Stimulated activated CD4-positive, alpha-beta T cell treated with anti-CD3 and anti-CD28 coated beads, Interleukin-12 subunit alpha, Interleukin-12 subunit beta, amount 100 ng/mL, for 4 hours (primary cell): ENCODE measurements around the gene MYBBP1A.

Experiments used
- DNase-seq: peaks from one replicate; pipeline ENCODE4 v3.0.0-alpha.2; 2020

The MYBBP1A gene

DNA sequence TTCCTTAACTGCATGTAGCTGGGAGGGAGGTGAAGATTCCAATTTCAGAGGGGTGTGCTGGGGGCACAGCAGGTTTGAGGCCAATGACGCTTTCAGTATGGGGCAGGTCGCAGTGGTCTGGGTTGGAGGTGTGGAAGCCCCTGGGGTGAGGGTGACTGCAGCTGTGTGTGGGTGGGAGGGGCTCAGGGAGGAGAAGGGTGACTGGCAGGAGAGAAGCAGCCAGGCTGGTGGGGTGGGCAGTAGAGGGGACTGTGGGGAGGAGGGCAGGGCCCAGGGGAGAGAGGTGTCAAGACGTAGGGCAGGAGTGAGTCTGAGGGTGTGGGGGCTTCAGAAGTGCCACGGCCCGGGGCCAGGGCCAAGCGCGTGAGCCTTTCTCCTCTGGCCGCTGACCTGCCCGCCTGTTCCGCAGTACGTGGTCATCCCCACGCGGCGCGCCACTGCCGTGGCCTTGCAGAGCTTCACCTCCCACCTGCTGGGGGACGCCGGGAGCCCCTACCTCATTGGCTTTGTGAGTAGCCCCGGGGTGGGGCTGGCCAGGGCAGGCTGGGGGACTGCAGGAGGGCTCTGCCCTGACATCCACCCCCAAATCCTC is 19.4 kb downstream of the MYBBP1A start:
- no peak for DNase-seq

DNA sequence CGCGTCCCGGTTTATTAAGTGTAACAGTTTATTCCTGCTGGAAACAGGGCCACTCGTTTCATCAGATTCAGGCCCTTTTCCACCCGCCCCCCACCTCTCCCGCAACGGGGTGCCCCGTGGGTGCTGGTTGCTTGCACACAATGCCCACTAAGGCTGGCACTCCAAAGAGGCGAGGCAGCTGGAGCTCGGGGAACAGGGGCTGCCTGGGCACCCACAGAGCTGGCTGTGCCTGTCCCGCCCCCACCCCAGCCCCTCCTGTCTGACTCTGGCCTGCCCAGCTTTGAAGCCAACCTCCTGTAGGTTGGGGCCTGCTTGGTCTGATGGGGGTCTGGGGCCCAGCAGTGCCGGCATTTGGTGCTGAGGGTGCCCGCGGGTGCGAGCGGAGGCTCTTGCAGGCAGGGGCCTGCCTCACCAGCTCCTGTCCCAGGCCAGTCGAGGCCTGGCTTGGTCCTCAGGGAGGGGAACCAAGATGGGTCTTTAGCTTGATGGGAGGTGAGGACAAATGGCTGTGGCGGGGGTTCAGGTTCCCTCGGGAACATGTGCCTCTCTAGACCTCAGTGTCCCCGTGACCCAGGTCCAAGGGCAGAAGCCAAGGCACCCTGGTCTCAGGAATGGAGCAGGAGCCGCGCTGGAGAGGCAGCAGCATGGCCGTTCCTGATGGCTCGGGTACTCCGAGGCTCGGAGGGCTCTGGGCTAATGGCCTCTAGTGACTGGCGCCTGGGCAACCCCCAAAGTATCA is 20.1 kb downstream of the MYBBP1A start:
- no peak for DNase-seq

DNA sequence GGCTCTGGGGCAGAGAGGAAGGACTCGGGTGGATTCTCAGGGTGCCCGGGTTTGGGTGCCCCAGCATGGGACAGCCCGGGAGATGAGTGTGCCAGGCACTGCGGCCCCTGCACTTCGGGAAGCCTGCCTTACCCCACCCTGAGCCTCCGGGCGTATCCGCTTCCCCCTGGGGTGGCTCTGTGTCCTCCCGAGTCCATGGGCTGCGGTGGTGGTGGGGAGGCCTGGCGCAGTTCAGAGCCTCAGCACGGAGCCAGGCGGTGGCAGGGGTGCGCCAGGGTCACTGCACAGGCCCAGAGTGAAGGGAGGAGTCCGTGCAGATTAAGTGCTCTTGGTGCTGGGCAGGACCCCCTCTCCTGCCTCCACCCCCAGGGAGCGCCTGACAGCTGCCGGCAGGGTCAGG is 20.7 kb downstream of the MYBBP1A start:
- DNase-seq = no peak

DNA sequence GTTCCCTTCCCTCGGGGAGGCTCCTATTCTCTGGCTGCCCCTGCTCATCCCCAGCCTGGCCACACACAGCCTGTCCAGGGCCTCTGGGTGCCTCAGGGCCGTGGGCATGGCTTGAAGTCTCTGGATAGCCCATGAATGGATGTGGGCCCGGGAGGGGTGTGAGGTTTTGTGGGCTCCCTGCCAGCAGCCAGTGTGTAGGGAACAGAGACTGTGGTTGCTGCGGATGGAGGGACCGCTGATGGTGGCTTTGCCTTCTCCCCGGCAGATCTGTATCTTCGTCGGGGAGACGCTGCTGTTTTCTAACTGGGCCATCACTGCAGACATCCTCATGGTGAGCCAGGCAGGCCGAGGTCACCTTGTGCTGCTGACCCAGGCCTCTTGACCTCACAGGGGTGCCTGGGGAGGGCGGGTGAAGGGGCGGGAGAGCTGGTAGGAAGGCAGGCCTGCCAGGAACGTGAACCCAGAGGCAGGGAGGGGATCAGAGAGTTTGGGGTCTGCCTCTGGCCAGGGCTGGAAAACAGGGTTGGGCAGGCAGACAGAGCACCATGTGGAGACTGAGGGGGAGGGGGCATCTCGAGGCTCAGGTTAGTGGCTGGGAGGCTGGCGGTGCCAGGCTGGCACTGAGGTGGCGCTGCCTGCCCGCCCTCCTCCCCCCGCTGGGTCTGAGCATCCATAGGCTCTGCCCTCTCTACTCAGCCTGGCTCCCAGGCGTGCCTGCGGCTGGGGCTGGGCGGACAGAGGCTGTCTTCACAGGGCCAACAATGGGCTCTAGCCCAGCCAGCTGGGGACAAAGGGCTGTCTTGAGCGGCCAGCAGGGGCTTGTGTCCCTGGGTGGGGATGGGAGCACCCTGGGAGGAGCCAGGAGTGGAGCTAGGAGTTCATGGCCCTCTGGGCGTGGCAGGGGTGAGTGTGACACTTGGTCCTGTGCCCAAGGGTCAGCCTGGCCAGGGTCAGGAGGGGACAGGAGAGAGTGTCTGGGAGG is 21.4 kb downstream of the MYBBP1A start:
- DNase-seq = no peak

DNA sequence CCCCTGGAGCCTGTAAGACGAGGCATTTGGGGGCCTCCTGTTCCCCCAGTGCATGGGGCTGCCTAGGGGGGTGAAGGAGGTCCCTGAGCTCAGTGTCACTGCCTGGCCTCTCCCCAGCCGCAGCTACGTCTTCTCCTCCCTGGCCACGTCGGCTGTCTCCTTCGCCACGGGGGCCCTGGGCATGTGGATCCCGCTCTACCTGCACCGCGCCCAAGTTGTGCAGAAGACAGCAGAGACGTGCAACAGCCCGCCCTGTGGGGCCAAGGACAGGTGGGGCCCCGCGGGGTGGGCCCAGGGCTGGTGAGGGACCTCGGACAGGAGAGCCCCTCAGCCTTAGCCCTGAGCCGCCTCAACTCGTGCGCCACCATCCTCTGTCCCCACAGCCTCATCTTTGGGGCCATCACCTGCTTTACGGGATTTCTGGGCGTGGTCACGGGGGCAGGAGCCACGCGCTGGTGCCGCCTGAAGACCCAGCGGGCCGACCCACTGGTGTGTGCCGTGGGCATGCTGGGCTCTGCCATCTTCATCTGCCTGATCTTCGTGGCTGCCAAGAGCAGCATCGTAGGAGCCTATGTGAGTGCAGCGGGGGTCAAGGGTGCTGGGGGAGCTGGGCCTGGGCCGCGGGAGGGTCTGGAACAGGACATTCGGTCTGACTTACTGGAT is 22.2 kb downstream of the MYBBP1A start:
- DNase-seq = no peak

DNA sequence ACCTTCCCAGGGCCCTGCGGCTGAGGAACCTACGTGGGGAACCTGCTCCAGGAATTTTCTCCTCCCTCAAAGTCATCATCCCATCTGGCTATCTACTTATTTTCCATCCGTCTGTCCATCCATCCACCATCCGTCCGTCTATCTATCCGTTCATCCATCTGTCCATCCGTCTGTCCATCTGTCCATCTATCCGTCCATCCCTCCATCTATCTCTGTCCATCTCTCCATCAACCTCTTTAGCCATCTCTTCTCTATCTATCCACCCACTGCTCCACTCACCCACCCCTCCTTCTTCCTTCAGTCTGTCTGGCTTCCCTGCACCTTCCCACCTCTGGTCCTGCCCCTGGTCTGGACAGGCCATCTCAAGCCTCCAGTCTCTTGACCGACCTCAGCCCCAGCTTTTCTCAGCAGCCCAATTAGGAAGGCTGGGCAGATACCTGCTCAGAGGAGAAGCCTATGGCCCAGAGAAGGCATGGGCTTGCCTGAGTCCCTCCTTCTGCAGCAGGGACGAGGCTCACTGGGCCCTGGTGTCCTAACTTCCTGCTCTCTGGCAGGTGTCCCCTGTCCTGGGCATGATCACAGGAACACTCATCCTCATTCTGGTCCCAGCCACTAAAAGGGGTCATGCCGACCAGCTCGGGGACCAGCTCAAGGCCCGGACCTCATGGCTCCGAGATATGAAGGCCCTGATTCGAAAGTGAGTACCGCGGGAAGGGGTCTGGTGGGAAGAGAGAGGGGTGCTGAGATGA is 23.0 kb downstream of the MYBBP1A start:
- no peak for DNase-seq

DNA sequence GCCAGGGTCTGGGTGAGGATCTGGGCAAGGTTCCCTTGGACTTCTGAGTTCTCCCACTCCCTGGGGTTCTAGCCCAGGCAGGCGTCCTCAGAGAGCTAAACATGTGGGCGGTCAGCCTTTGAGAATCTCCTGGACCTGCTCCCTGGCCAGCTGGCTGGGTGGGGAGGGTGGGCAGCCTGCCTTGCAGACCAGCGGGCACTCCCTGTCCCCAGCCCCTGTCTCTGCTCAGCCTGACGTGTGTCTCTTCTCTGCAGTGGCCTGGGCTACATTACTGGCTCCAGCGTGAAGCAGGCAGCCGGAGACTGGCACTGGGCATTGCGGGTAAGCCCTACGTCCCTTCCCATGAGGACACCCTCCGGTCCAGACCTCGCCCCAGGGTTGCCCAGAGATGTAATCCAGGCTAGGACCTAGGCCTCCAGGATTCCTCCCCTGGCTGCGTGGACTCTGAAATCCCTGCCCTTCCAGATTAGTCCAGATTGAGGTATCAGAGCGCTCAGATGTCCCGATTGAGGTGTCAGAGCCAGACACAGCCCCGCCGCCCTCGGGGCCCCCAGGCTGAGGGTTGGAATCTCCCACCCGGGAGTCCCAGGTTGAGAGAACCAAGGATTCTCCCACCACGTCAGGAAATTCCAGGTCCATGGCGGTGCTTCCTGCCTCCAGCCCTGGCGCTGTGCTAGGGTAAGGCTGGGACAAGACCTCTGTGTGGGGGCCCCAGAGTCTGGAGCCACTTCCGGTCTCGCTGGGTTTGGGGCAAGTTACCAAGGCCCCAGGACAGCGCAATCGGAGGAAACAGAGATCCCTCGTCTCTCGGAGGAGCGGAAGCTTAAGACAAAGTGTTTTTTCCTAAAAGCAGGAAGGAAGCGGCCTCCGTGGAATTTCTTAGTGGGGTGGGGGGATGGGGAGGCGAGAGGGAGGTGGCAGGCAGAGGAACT is 24.1 kb downstream of the MYBBP1A start:
- no peak for DNase-seq

DNA sequence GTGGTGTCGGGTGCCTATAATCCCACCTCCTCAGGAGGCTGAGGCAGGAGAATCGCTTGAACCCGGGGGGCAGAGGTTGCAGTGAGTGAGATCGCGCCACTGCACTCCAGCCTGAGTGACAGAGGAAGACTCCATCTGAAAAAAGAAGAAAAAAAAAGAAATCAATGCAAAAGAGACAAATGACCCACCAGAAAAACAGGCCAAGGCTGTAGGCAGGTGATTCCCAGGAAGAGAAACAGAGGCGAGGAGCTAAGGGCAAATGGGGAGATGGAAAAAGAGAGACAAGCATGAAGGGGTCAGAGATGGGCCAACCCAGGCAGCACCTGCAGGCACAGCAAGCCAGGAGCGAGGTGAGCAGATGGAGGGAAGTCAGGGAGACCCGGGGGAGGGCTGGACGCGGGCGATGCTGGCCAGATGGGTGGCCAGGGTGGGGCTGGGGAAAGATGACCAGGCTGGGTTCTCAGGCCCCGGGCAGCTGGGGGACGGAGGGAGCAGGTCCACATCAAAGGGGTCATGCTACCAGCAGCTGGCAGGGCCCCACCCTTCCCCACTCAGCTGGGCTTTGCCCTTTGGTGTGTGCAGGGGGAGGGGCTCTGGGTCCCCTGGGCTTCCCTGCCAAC is 25.5 kb downstream of the MYBBP1A start:
- no peak for DNase-seq

DNA sequence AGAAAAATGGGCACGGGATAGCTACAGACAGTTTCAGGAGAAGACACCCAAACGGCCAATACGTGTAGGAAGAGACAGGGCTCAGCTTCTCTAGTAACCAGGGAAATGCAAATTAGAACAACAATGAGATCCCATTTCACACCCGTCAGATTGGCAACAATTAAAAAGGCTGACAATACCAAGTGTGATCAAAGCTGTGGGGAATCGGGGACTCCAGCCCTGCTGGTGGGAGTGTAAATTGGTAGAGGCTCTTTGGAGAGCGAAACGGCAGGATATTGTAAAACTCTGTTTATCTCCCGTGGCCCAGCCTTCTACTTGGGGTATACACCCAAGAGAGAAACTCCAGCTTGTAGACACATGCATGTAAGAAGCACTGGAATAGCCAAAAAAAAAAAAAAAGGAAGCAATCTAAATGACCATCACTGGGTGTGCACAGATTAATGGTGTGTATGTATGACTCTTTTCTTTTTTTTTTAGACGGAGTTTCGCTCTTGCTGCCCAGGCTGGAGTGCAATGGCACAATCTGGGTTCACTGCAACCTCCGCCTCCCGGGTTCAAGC is 27.5 kb downstream of the MYBBP1A start:
- no peak for DNase-seq

DNA sequence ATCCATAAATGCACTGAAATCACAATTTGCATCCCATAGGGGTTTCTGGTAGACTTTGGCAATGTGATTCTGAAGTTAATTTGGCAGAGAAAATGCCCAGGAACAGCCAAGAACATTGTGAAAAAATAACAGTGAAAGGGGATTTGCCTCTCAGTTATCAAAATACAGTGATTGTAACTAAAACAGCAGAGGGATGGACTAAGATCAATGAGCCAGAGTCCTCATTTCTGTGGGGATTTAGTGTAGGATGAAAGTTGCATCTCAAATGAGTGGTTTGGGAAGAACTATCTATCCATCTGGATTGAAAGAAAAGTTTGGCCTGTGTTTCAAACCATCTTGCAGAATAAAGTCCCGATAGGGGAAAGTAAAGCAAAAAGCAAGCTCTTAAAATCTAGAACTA is 28.1 kb downstream of the MYBBP1A start:
- no peak for DNase-seq

DNA sequence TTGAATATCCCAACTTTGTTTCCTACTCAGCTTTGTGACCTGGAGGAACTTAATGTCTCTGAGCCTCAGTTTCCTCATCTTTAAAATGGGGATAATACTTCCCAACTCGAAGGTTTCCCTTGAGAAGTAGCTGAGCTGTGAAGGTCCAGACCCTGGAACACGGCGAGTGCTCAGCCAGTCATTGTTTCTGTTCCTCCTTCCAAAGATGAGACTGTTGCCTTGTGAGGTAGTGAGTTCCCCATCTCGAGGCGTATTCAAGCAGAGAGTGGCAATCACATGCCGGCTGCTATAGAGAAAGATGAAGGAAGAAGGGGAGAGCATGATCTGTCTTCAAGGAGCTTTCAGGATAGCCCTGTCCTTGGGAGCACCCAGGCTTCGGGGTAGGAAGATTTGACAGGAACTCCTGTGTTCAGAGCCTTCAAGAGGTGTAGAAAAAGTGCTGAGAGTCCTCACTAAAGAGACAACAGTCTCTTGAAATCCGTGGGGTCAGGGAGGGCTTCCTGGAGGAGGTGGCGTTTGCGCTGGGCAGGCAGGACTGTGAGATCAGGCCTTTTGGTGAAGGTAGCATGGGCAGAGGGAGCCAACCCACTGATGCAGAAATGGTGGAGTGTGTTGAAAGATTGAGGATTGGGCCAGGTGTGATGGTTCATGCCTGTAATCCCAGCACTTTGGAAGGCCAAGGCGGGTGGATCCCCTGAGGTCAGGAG is 29.3 kb downstream of the MYBBP1A start:
- DNase-seq = no peak

DNA sequence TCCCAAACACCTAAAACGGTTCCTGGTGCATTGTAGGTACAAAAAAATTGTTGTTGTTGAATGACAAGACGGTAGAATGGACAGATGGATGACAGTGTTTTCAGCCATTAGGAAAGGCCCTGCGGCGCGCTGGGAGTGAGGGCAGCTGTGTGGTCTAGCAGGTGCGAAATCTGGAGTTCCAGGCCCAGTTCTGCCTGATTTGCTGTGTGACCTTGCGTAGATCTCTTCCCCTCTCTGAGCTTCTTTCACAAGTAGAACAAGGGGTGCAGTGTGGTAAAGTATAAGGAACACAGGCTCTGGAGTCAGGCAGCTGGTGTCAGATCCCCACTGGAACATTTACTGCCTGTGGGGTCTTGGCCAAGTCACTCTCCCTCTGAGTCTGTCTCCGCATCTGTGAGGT is 31.2 kb downstream of the MYBBP1A start:
- no peak for DNase-seq

DNA sequence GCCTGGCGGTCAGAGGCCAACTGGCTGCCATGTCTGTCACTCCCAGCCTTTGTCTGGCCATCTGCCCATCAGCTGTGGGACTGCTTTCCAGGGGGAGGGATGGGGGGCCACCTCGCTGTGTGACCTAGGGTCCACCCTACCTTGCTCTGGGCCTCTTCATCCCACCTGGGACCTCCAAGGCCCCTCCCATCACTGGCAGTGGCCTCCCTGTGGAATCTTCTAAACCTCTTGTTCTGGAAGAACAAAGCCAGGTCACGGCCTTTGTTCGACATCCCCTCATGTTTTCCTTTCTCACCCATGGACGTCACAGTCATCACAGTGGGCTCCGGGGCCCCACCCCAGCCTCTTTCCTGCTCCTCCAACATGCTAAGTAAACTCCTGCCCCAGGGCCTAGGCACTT is 32.5 kb downstream of the MYBBP1A start:
- DNase-seq = no peak

DNA sequence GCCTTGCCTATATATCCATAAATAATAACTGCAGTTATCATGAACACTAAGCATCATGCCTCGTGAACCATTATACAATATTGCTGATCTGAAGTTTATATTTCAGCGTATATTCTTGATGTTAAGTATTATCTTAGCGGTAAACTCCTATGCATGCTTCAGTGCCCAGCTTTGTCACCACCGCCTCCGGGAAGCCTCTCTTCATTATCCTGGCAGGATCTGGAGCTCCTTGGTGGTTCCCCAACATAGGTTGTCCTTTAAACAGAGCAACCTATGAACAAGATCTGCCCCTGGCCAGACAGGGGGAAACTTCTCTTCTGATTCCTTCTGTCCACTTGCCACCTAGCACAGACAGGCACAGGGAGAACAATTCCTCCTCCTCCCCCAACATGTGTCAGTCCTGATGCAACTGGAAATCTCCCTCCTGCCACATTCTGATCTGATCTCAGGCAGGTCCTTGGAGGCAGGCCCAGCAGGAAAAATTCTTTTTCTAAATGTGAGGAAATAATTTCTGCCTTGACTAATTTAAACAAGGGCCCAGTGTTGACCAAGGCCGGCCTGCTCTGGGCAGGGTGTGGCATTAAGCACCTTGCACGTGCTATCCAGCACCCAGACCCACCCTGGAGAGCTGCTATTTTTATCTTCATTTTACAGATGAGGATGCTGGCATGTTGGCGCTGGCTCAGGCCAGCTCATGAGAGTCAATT is 34.1 kb downstream of the MYBBP1A start:
- DNase-seq = no peak

DNA sequence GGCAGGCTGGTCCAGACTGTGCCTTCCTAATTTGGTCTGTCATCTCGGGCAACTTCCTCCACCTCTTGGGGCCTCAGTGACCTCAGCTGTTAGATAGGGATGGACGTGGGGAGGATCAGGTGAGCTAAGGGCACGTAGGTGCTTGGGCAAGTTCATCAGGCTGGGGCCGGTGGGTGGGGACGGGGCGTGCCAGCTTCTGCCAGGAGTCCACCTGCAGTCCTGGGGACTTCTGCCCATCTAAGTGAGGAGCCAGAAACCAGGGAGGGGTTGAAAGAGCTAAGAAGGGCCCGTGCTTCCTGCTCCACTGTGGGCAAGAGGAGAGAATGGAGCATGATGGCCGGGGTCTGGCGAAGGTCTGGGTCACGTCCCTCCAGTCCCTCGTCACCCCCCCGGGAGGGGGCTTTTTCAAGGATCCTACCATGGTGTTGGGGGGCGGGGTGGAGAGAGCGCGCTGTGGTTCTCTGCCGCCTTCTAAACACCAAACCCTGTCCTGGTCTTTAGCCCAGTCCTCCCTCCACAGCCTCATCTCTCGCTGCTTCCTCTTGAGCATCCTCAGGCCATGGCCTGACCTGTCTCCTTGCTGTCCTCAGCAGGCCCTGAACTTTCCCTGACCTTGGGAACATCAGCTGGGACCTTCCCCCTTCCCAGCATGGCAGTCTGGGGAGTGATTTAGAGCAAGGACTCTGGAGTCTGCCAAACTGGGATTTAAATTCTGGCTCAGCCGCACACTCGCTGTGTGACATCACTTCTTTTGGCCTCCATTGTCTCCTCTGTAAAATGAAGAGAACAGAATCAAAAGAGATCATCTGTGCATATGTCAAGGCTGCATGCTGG is 34.9 kb downstream of the MYBBP1A start:
- DNase-seq = no peak

DNA sequence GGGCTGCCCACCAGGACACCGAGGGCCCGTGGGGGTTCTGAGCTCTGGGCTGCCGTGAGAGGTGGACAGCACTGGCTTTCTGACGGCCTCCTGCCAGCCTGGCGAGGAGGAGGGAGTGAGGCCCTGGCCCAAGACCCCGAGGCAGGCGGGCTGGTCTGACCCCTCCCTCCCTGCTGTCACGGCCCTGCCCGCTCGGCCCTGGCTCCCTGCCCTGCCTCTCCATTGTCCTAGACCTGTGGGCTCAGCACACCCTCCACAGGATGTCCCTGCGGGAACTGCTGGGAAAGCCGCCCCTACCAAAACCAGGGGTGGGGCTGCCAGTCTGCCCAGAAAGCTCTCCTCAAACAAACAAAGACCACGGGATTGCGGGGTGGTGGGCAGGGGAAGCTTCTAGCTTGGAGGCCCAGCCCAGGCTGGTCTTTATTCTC is 35.8 kb downstream of the MYBBP1A start:
- DNase-seq = no peak

DNA sequence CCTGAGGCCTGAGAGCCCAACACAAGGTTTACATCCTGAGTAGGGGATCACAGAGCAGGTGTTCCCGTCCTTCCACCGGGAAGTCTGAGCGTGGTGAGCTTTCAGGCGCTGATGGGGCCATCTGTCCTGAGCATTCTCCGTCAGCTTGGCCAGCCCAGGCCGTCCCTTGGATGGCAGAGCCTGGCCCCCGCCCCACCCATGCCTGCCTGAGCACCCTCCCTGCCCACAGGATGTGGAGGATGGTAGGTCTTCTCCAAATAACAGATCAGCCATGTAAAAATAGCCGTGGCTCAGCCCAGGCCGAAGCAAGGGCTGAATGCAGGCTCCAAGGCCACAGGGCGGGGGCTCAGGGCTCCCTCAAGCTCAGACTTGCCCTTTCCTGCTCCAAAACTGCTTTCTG is 36.3 kb downstream of the MYBBP1A start:
- no peak for DNase-seq

DNA sequence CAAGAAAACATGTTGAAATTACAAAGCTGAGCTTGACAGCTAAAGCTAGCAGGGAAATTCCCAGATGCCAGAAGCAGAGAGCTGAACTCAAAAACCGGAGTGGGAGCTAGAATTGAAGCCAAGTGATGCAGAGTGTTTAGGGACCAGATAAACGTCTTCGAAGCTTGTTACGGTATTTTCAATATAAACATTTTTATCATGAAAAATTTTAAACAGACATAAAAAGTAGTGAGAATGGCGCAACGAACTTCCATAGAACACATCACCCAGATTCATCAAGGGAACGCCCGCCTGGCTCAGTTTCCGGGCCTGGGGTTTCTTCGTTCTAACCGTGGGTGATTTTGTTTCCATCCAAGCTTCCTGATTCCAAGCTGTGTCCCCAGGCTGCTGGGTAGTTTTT is 38.4 kb downstream of the MYBBP1A start:
- DNase-seq = no peak
